GM23338 (cell line): Measurements from ENCODE around the gene UNC79. TPM values are rescaled to one million over a fixed set of nuclear protein-coding genes. Genes with fewer than 3 reads are reported as not detected.

Experiments used
- ATAC-seq: fragments of 200-7000 bp; cut with Tn5 transposase; 3 replicates; pipeline ENCODE4 v1.9.1; 2020
- DNase-seq: peaks from one replicate; pipeline ENCODE4 v3.0.0-alpha.2; 2015; ENCODE audit warnings: low spot score
- H2AFZ ChIP-seq: fragments of 200-600 bp; sonication (generic); 2 replicates; pipeline ENCODE4 v1.8.0; 2016; ENCODE audit warnings: antibody characterized with exemption, mild to moderate bottlenecking, moderate library complexity
- H3F3A ChIP-seq: fragments of 200-600 bp; sonication (generic); replicated peaks from 2 replicates; pipeline ENCODE4 v1.8.0; 2017; ENCODE audit warnings: antibody characterized with exemption, mixed run types, low read depth
- H3K27ac ChIP-seq: fragments of 200-600 bp; sonication (generic); 2 replicates; pipeline ENCODE4 v1.6.1; 2016; ENCODE audit warnings: low read depth
- H3K27me3 ChIP-seq: fragments of 200-600 bp; sonication (generic); 2 replicates; pipeline ENCODE4 v1.8.0; 2016; ENCODE audit warnings: mild to moderate bottlenecking, mixed run types, moderate library complexity; ENCODE audit not compliant: insufficient read depth
- H3K36me3 ChIP-seq: fragments of 200-600 bp; sonication (generic); 2 replicates; pipeline ENCODE4 v1.8.0; 2016; ENCODE audit warnings: mild to moderate bottlenecking; ENCODE audit not compliant: insufficient read depth
- H3K4me1 ChIP-seq: fragments of 200-600 bp; sonication (generic); 2 replicates; pipeline ENCODE4 v1.8.0; 2016; ENCODE audit warnings: mild to moderate bottlenecking, moderate library complexity; ENCODE audit not compliant: insufficient read depth
- H3K4me2 ChIP-seq: fragments of 200-600 bp; sonication (generic); 2 replicates; pipeline ENCODE4 v1.7.1; 2017; ENCODE audit warnings: mixed run types
- H3K4me3 ChIP-seq: fragments of 200-600 bp; sonication (generic); 2 replicates; pipeline ENCODE4 v1.6.1; 2016; ENCODE audit warnings: mixed run types
- H3K79me2 ChIP-seq: fragments of 200-600 bp; sonication (generic); replicated peaks from 2 replicates; pipeline ENCODE4 v1.8.0; 2017; ENCODE audit warnings: mild to moderate bottlenecking; ENCODE audit not compliant: insufficient read depth
- H3K9me2 ChIP-seq: fragments of 200-600 bp; sonication (generic); 2 replicates; pipeline ENCODE4 v1.8.0; 2017; ENCODE audit not compliant: insufficient read depth
- H4K20me1 ChIP-seq: fragments of 200-600 bp; sonication (generic); replicated peaks from 2 replicates; pipeline ENCODE4 v1.8.0; 2017; ENCODE audit warnings: mild to moderate bottlenecking; ENCODE audit not compliant: insufficient read depth
- H3K27ac Mint-ChIP-seq: 2 replicates; pipeline ENCODE4 v1.8.0; 2020; ENCODE audit warnings: inconsistent platforms, mild to moderate bottlenecking, moderate library complexity, mixed read lengths
- H3K27me3 Mint-ChIP-seq: 3 replicates; pipeline ENCODE4 v1.8.0; 2022; ENCODE audit warnings: low read depth, mild to moderate bottlenecking, moderate library complexity, mixed read lengths, inconsistent platforms; ENCODE audit not compliant: insufficient read depth, poor library complexity
- H3K36me3 Mint-ChIP-seq: 3 replicates; pipeline ENCODE4 v1.8.0; 2021; ENCODE audit warnings: low read depth, mild to moderate bottlenecking, inconsistent platforms, moderate library complexity, mixed read lengths
- H3K4me1 Mint-ChIP-seq: 3 replicates; pipeline ENCODE4 v1.8.0; 2020; ENCODE audit warnings: mild to moderate bottlenecking, inconsistent platforms, mixed read lengths
- H3K4me3 Mint-ChIP-seq: 3 replicates; pipeline ENCODE4 v1.8.0; 2021; ENCODE audit warnings: moderate library complexity, mild to moderate bottlenecking, inconsistent platforms, mixed read lengths
- H3K9me3 Mint-ChIP-seq: 3 replicates; pipeline ENCODE4 v1.8.0; 2020; ENCODE audit warnings: moderate library complexity, mild to moderate bottlenecking, inconsistent platforms, mixed read lengths
- CREB1 ChIP-seq: fragments of 250-450 bp; sonication (Bioruptor Pico); IDR thresholded peaks from 2 replicates; pipeline ENCODE4 v1.5.0; 2020; ENCODE audit warnings: low read depth, mild to moderate bottlenecking, moderate library complexity
- ETS1 ChIP-seq: IDR thresholded peaks from 2 replicates; pipeline ENCODE4 v1.6.1; 2016; ENCODE audit warnings: antibody characterized with exemption
- EZH2phosphoT487 ChIP-seq: fragments of 200-600 bp; sonication (generic); IDR thresholded peaks from one replicate; pipeline ENCODE4 v1.8.1; 2018; ENCODE audit warnings: antibody characterized with exemption; ENCODE audit not compliant: unreplicated experiment
- JUNB ChIP-seq: IDR thresholded peaks from one replicate; pipeline ENCODE4 v1.6.1; 2016; ENCODE audit warnings: antibody characterized with exemption; ENCODE audit not compliant: unreplicated experiment
- NANOG ChIP-seq: IDR thresholded peaks from 2 replicates; pipeline ENCODE4 v1.6.1; 2016; ENCODE audit warnings: antibody characterized with exemption, borderline replicate concordance
- POLR2AphosphoS5 ChIP-seq: IDR thresholded peaks from 2 replicates; pipeline ENCODE4 v1.6.1; 2016; ENCODE audit warnings: antibody characterized with exemption, low read depth
- ZNF114 ChIP-seq: fragments of 250-450 bp; sonication (Bioruptor Pico); IDR thresholded peaks from 2 replicates; pipeline ENCODE4 v1.5.0; 2020; ENCODE audit warnings: mild to moderate bottlenecking, moderate library complexity
- ZNF331 ChIP-seq: fragments of 250-450 bp; sonication (Bioruptor Pico); IDR thresholded peaks from 2 replicates; pipeline ENCODE4 v1.5.0; 2020; ENCODE audit warnings: low read depth, mild to moderate bottlenecking, moderate library complexity
- ZNF462 ChIP-seq: fragments of 250-450 bp; sonication (Bioruptor Pico); IDR thresholded peaks from 2 replicates; pipeline ENCODE4 v1.5.0; 2020; ENCODE audit warnings: mild to moderate bottlenecking, moderate library complexity
- polyA plus RNA-seq: library from polyadenylated mRNA; unstranded; fragments of >200 nt; fragmentation: Nextera tagmentation; extraction: Ambion mirVana; gene quantifications from 2 replicates; pipeline ENCODE4 v1.2.1, GENCODE V29; 2016
- total RNA-seq: library from RNA; depleted of rRNA; stranded (reverse); fragments of >200 nt; shearing (Covaris generic); gene quantifications from 2 replicates; pipeline ENCODE4 v1.2.3, GENCODE V29; 2014
- TF ChIP-seq, protein P1 (sequence below), 2 experiments: fragments of 200-600 bp in 1 of 2; sonication (generic) in 1 of 2; conservative IDR thresholded peaks; 2 replicates each; pipeline versions ENCODE4 v1.5.1 to v1.6.1; 2016 to 2017; ENCODE audit warnings: antibody characterized with exemption in 2 of 2, low read depth in 2 of 2, mild to moderate bottlenecking in 2 of 2, moderate library complexity in 1 of 2

Gene UNC79
- total and polyA plus RNA-seq, 2 experiments from 2014 or later, result 1.8 to 3.6 TPM

DNA sequence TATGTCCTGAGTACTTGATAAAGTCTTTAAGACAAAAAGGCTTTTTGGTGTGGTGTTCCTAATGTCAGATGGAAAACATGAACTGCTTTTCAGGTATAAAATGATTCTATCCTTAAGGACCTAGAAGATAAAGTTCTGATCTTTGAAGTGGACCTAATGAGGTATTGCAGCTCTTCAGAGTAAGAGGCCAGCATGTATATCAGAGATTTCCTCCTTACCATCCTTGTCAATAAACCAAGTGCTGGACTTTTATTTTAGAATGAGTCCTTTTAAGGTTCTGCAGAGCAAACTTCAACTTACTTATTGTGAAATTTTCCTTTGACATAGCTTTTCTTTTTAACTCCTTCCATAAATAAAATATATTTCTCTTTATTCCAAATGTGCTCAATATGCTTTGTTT lies 50.1 kb downstream of the UNC79 start (continued):
- TF ChIP-seq ZNF331 (CRISPR knock-in tag), result no peak
- TF ChIP-seq EZH2phosphoT487, result no peak
- no peak for TF ChIP-seq POLR2AphosphoS5

DNA sequence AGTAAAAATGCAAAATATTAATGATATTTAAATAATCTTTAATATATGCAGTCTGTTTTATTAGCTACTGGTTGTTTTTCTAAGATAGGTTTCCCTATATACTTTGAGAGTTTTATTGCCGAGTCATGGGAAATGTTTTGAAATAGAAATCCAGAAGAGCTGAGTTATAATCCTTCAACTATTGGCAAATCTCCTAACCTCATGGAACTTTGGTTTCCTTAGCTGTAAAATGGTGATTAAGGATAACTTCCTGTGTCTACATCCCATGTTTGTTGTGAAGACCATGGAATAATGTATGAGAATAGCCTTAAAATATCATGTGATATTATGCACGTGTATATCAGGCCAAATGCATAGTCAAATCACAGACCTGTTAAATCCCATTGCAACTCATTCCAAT lies 51.0 kb downstream of the UNC79 start:
- Histone ChIP-seq H3K4me1 (no peaks in the 10 kb centered on the region), H4K20me1 (no peaks in the 10 kb centered on the region), H3K4me2 (no peak overlapping the region), H2AFZ (no peak overlapping the region), H3K79me2 (no peaks in the 10 kb centered on the region), H3K4me3 (no peak overlapping the region), H3K36me3 (no peaks in the 10 kb centered on the region), H3F3A (no peaks in the 10 kb centered on the region), H3K9me2 (no peaks in the 10 kb centered on the region), H3K27ac (no peak overlapping the region), H3K27me3 (no peaks in the 10 kb centered on the region)
- ATAC-seq (no peak), DNase-seq (no peak)
- H3K36me3 Mint-ChIP-seq, result no peaks in the 10 kb centered on the region
- no peak overlapping the region for H3K27ac Mint-ChIP-seq
- no peak for TF ChIP-seq POLR2AphosphoS5
- TF ChIP-seq ZNF331 (CRISPR knock-in tag), result no peak
- no peak overlapping the region for H3K4me3 Mint-ChIP-seq
- H3K27me3 Mint-ChIP-seq, result no peaks in the 10 kb centered on the region
- H3K9me3 Mint-ChIP-seq, result no peaks in the 10 kb centered on the region
- H3K4me1 Mint-ChIP-seq, result peaks cover 3% of the 10 kb centered on the region

GRCh38 chr14:93490001-93490400 lies 59.3 kb downstream of the UNC79 start:
- no peaks in the 10 kb centered on the region for H3F3A ChIP-seq
- H3K36me3 Mint-ChIP-seq, result no peaks in the 10 kb centered on the region; the same call in 1 of the 3 replicates
- no peaks in the 10 kb centered on the region for H3K4me1 ChIP-seq
- H3K27ac Mint-ChIP-seq, result no peak overlapping the region
- H3K4me3 Mint-ChIP-seq, result no peak overlapping the region
- H3K4me1 Mint-ChIP-seq, result no peaks in the 10 kb centered on the region
- DNase-seq, result no peak
- no peak overlapping the region for H3K4me2 ChIP-seq
- 0 out of 2 replicates have a peak, but pooled peaks cover 9% of the 10 kb centered on the region for H3K9me2 ChIP-seq
- H3K9me3 Mint-ChIP-seq, result no peaks in the 10 kb centered on the region
- H3K4me3 ChIP-seq, result no peak overlapping the region
- H2AFZ ChIP-seq, result no peak overlapping the region
- H3K79me2 ChIP-seq, result no peaks in the 10 kb centered on the region
- no peak for ATAC-seq
- H3K27me3 Mint-ChIP-seq, result no peaks in the 10 kb centered on the region
- H3K27ac ChIP-seq, result no peak overlapping the region
- no peaks in the 10 kb centered on the region for H3K27me3 ChIP-seq
- no peaks in the 10 kb centered on the region for H4K20me1 ChIP-seq
- H3K36me3 ChIP-seq, result no peaks in the 10 kb centered on the region
- TF ChIP-seq ZNF114 (CRISPR knock-in tag), result no peak
- no peak for TF ChIP-seq POLR2AphosphoS5
- TF ChIP-seq ZNF331 (CRISPR knock-in tag), result no peak
- TF ChIP-seq CREB1, result no peak
- TF ChIP-seq NANOG, result no peak
- TF ChIP-seq EZH2phosphoT487, result no peak
- no peak for TF ChIP-seq ZNF462 (CRISPR knock-in tag)
- TF ChIP-seq, protein P1, sequence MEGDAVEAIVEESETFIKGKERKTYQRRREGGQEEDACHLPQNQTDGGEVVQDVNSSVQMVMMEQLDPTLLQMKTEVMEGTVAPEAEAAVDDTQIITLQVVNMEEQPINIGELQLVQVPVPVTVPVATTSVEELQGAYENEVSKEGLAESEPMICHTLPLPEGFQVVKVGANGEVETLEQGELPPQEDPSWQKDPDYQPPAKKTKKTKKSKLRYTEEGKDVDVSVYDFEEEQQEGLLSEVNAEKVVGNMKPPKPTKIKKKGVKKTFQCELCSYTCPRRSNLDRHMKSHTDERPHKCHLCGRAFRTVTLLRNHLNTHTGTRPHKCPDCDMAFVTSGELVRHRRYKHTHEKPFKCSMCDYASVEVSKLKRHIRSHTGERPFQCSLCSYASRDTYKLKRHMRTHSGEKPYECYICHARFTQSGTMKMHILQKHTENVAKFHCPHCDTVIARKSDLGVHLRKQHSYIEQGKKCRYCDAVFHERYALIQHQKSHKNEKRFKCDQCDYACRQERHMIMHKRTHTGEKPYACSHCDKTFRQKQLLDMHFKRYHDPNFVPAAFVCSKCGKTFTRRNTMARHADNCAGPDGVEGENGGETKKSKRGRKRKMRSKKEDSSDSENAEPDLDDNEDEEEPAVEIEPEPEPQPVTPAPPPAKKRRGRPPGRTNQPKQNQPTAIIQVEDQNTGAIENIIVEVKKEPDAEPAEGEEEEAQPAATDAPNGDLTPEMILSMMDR (conservative IDR thresholded peaks at IDR 0.05; ENCODE audit: low read depth in 2 of 2), result no peak
- no peak for TF ChIP-seq ETS1
- TF ChIP-seq JUNB, result no peak
